ENCODE data around the gene ARHGAP5. TPM values are rescaled to one million over a fixed set of nuclear protein-coding genes. Genes with fewer than 3 reads are reported as not detected.

The ARHGAP5 gene
- total and polyA plus RNA-seq, 12 donors: 20.7 to 301 (median 221) TPM

GRCh38 chr14:32192712-32193373, 115.7 kb downstream of the ARHGAP5 start:
- Histone ChIP-seq H3K27me3 (no peaks in the 10 kb centered on the region), H3K36me3 (no peaks in the 10 kb centered on the region), H3K27ac (no peak overlapping the region), H3K4me1 (peaks cover 0 to 7% (median 0%) of the 10 kb centered on the region in 9 donors), H3K9me3 (no peaks in the 10 kb centered on the region), H3K4me3 (no peak overlapping the region)
- ATAC-seq (no peak), DNase-seq (no peak)
- intact Hi-C loops (cut with DNase I): no loop called here
- WGBS, 2 donors: 84 to 86% methylated on average over 2 of the region's 2 CpGs
- TF ChIP-seq, protein P1, sequence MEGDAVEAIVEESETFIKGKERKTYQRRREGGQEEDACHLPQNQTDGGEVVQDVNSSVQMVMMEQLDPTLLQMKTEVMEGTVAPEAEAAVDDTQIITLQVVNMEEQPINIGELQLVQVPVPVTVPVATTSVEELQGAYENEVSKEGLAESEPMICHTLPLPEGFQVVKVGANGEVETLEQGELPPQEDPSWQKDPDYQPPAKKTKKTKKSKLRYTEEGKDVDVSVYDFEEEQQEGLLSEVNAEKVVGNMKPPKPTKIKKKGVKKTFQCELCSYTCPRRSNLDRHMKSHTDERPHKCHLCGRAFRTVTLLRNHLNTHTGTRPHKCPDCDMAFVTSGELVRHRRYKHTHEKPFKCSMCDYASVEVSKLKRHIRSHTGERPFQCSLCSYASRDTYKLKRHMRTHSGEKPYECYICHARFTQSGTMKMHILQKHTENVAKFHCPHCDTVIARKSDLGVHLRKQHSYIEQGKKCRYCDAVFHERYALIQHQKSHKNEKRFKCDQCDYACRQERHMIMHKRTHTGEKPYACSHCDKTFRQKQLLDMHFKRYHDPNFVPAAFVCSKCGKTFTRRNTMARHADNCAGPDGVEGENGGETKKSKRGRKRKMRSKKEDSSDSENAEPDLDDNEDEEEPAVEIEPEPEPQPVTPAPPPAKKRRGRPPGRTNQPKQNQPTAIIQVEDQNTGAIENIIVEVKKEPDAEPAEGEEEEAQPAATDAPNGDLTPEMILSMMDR (IDR thresholded peaks at IDR 0.05): no peak

GRCh38 chr14:32193532-32193931, 116.4 kb downstream of the ARHGAP5 start:
- intact Hi-C loops (cut with DNase I): no loop called here
- ATAC-seq: no peak

GRCh38 chr14:32195636-32196035, 118.5 kb downstream of the ARHGAP5 start:
- Histone ChIP-seq H3K27me3 (no peaks in the 10 kb centered on the region), H3K4me3 (no peak overlapping the region), H3K27ac (no peak overlapping the region), H3K4me1 (peaks cover 0 to 11% (median 0%) of the 10 kb centered on the region in 9 donors), H3K9me3 (no peaks in the 10 kb centered on the region), H3K36me3 (no peaks in the 10 kb centered on the region)
- 64 to 77% methylated on average over 1 of the region's 1 CpG for WGBS, 2 donors
- DNase-seq: no peak
- no peak for ATAC-seq
- intact Hi-C loops (cut with DNase I): no loop called here
- TF ChIP-seq, protein P1 (IDR thresholded peaks at IDR 0.05): no peak

More at GRCh38 chr14:32193532-32193931, 116.4 kb downstream of the ARHGAP5 start:
- Histone ChIP-seq H3K27ac (no peak overlapping the region), H3K9me3 (no peaks in the 10 kb centered on the region), H3K36me3 (no peaks in the 10 kb centered on the region), H3K4me3 (no peak overlapping the region), H3K4me1 (peaks cover 0 to 7% (median 0%) of the 10 kb centered on the region in 9 donors), H3K27me3 (no peaks in the 10 kb centered on the region)
- TF ChIP-seq, protein P1 (IDR thresholded peaks at IDR 0.05): no peak
- DNase-seq: no peak
- WGBS, 2 donors: 95 to 96% methylated on average over 2 of the region's 2 CpGs

GRCh38 chr14:32197919-32198318, 120.8 kb downstream of the ARHGAP5 start:
- Histone ChIP-seq H3K4me3 (no peak overlapping the region), H3K27ac (no peak overlapping the region), H3K36me3 (no peaks in the 10 kb centered on the region), H3K9me3 (no peaks in the 10 kb centered on the region), H3K27me3 (peaks cover 0 to 15% (median 0%) of the 10 kb centered on the region in 7 donors), H3K4me1 (peaks cover 0 to 24% (median 11%) of the 10 kb centered on the region in 9 donors)
- ATAC-seq (no peak), DNase-seq (no peak)
- WGBS, 2 donors: 79 to 82% methylated on average over 1 of the region's 1 CpG
- intact Hi-C loops (cut with DNase I): no loop called here
- TF ChIP-seq, protein P1 (IDR thresholded peaks at IDR 0.05): no peak
